H1 (cell line): ENCODE data around the gene IFNL4. TPM values are rescaled to one million over a fixed set of nuclear protein-coding genes. Genes with fewer than 3 reads are reported as not detected.
"Not testable (repeated sequence)": the region's sequence is repeated elsewhere in the genome, so short reads cannot be mapped to it uniquely, and the experiment has no call there.

Experiments
- CTCF ChIA-PET: fragments of 300-600 bp; sonication (Branson Sonifier 250); formaldehyde crosslinking; loops from one replicate; lab custom pipeline; 2021; ENCODE audit not compliant: partially characterized antibody; lab: Charles Lee
- POLR2A ChIA-PET: fragments of 300-600 bp; sonication (Branson Sonifier 250); formaldehyde crosslinking; loops from one replicate; lab custom pipeline; 2021; ENCODE audit warnings: inconsistent platforms; ENCODE audit not compliant: partially characterized antibody; lab: Charles Lee
- DNase-seq, 2 experiments: peaks; one replicate each; pipeline versions ENCODE4 v3.0.0 to v3.0.0-alpha.2; 2010 to 2022; ENCODE audit warnings: low spot score in 2 of 2, low read depth in 1 of 2, mixed read lengths in 1 of 2
- FAIRE-seq: peaks from 2 replicates; lab custom pipeline; 2011; peaks lifted over from hg19 to GRCh38; lab: Jason Lieb, UNC
- H2AFZ ChIP-seq: 2 replicates; pipeline ENCODE4 v1.8.1; 2012; ENCODE audit warnings: low read length, inconsistent platforms
- H2AK5ac ChIP-seq: 2 replicates; pipeline ENCODE4 v1.6.1; 2013; ENCODE audit warnings: low read depth, low read length
- H2BK120ac ChIP-seq: replicated peaks from 2 replicates; pipeline ENCODE3; 2013; ENCODE audit warnings: low read depth, low read length, inconsistent platforms
- H2BK12ac ChIP-seq: 2 replicates; pipeline ENCODE4 v1.6.1; 2013; ENCODE audit warnings: low read depth, low read length
- H2BK15ac ChIP-seq: 2 replicates; pipeline ENCODE4 v1.6.1; 2013; ENCODE audit warnings: low read length
- H2BK20ac ChIP-seq: 2 replicates; pipeline ENCODE4 v1.6.1; 2013; ENCODE audit warnings: low read length
- H2BK5ac ChIP-seq: 2 replicates; pipeline ENCODE4 v1.6.1; 2013; ENCODE audit warnings: low read depth, low read length
- H3K14ac ChIP-seq: 2 replicates; pipeline ENCODE4 v1.6.1; 2013; ENCODE audit warnings: inconsistent platforms; ENCODE audit not compliant: insufficient read length
- H3K18ac ChIP-seq: 2 replicates; pipeline ENCODE4 v1.6.1; 2013; ENCODE audit warnings: low read length; ENCODE audit errors: extremely low read depth
- H3K23ac ChIP-seq: 2 replicates; pipeline ENCODE4 v1.6.1; 2013; ENCODE audit warnings: inconsistent platforms; ENCODE audit not compliant: insufficient read length
- H3K23me2 ChIP-seq: 2 replicates; pipeline ENCODE4 v1.6.1; 2013; ENCODE audit warnings: low read depth, low read length
- H3K27ac ChIP-seq: 2 replicates; pipeline ENCODE4 v1.6.1; 2011; ENCODE audit warnings: low read depth, low read length, inconsistent platforms
- H3K27me3 ChIP-seq, 4 experiments: replicated peaks in 1 of 4; 1 replicate in 1 of 4; 2 replicates in 3 of 4; pipeline versions ENCODE4 v1.6.1 to v1.8.1; 2011 to 2013; ENCODE audit warnings: low read length in 3 of 4, mild to moderate bottlenecking in 3 of 4, inconsistent platforms in 2 of 4, mixed read lengths in 2 of 4, moderate library complexity in 1 of 4; ENCODE audit not compliant: control insufficient read depth in 3 of 4, insufficient read depth in 3 of 4; ENCODE audit errors: extremely low read depth in 1 of 4
- H3K36me3 ChIP-seq, 4 experiments: 2 replicates each; pipeline versions ENCODE4 v1.6.1 to v1.8.1; 2011 to 2013; ENCODE audit warnings: mild to moderate bottlenecking in 4 of 4, low read length in 3 of 4, moderate library complexity in 2 of 4, control low read depth in 1 of 4, inconsistent platforms in 1 of 4; ENCODE audit not compliant: insufficient read depth in 4 of 4, control insufficient read depth in 2 of 4
- H3K4ac ChIP-seq: replicated peaks from 2 replicates; pipeline ENCODE3; 2013; ENCODE audit warnings: low read length, low read depth, mixed read lengths, inconsistent platforms; ENCODE audit not compliant: insufficient read length
- H3K4me1 ChIP-seq, 4 experiments: replicated peaks in 1 of 4; 1 replicate in 1 of 4; 2 replicates in 3 of 4; pipeline versions ENCODE4 v1.6.1 to v1.8.1; 2011 to 2013; ENCODE audit warnings: low read length in 3 of 4, inconsistent platforms in 2 of 4, mixed read lengths in 1 of 4; ENCODE audit not compliant: insufficient read depth in 4 of 4, control insufficient read depth in 3 of 4
- H3K4me2 ChIP-seq, 2 experiments: 2 replicates each; pipeline versions ENCODE4 v1.6.1 to v1.8.1; 2011 to 2013; ENCODE audit warnings: low read depth in 2 of 2, low read length in 2 of 2, control low read depth in 1 of 2, inconsistent platforms in 1 of 2, mild to moderate bottlenecking in 1 of 2; ENCODE audit not compliant: insufficient read depth in 1 of 2
- H3K4me3 ChIP-seq, 4 experiments: fragments of 200-600, 300-600 bp in 1 of 4; sonication (generic), shearing (Covaris generic), sonication (Bioruptor Twin) in 1 of 4; 2 replicates each; pipeline versions ENCODE4 v1.5.1 to v1.8.1; 2011 to 2016; ENCODE audit warnings: low read length in 4 of 4, low read depth in 3 of 4, control low read depth in 2 of 4, inconsistent platforms in 2 of 4, mild to moderate bottlenecking in 2 of 4, mixed read lengths in 1 of 4, moderate library complexity in 1 of 4; ENCODE audit not compliant: insufficient read depth in 2 of 4; ENCODE audit errors: extremely low read depth in 1 of 4
- H3K56ac ChIP-seq: replicated peaks from 2 replicates; pipeline ENCODE3; 2013; ENCODE audit warnings: low read depth, mild to moderate bottlenecking, mixed read lengths, low read length, inconsistent platforms; ENCODE audit not compliant: insufficient read length
- H3K79me1 ChIP-seq: 2 replicates; pipeline ENCODE4 v1.6.1; 2013; ENCODE audit warnings: low read depth, low read length, control low read depth
- H3K79me2 ChIP-seq, 2 experiments: 2 replicates each; pipeline versions ENCODE4 v1.6.1 to v1.8.1; 2012 to 2013; ENCODE audit warnings: low read length in 2 of 2, mild to moderate bottlenecking in 2 of 2, inconsistent platforms in 1 of 2; ENCODE audit not compliant: insufficient read depth in 2 of 2, control insufficient read depth in 1 of 2
- H3K9ac ChIP-seq, 4 experiments: replicated peaks in 1 of 4; 1 replicate in 1 of 4; 2 replicates in 3 of 4; pipeline versions ENCODE4 v1.6.1 to v1.8.1; 2011 to 2013; ENCODE audit warnings: low read depth in 3 of 4, low read length in 3 of 4, control low read depth in 2 of 4, mild to moderate bottlenecking in 2 of 4, moderate library complexity in 2 of 4, inconsistent platforms in 1 of 4; ENCODE audit errors: extremely low read depth in 1 of 4
- H3K9me3 ChIP-seq, 2 experiments: 2 replicates each; pipeline versions ENCODE4 v1.6.1 to v1.8.1; 2012 to 2013; ENCODE audit warnings: mild to moderate bottlenecking in 2 of 2, moderate library complexity in 2 of 2, control low read depth in 1 of 2, inconsistent platforms in 1 of 2, low read depth in 1 of 2, low read length in 1 of 2, mixed read lengths in 1 of 2; ENCODE audit not compliant: insufficient read depth in 2 of 2
- H4K20me1 ChIP-seq, 2 experiments: replicated peaks in 1 of 2; 2 replicates each; pipeline versions ENCODE3 to v1.8.1; 2011 to 2013; ENCODE audit warnings: inconsistent platforms in 2 of 2, low read length in 2 of 2, mild to moderate bottlenecking in 1 of 2; ENCODE audit not compliant: insufficient read depth in 2 of 2, control insufficient read depth in 1 of 2
- H4K5ac ChIP-seq: 2 replicates; pipeline ENCODE4 v1.6.1; 2013; ENCODE audit warnings: low read length, low read depth, mixed read lengths, inconsistent platforms; ENCODE audit not compliant: insufficient read length
- H4K8ac ChIP-seq: 2 replicates; pipeline ENCODE4 v1.8.0; 2013; ENCODE audit warnings: mild to moderate bottlenecking, moderate library complexity, low read length, inconsistent platforms; ENCODE audit not compliant: insufficient read depth; ENCODE audit errors: extremely low read depth
- H4K91ac ChIP-seq: replicated peaks from 2 replicates; pipeline ENCODE3; 2013; ENCODE audit warnings: low read length, mixed read lengths, inconsistent platforms; ENCODE audit not compliant: insufficient read length
- WGBS, 2 experiments: shearing (Covaris generic) in 1 of 2; methylation state at CpG; one replicate each; pipeline versions ENCODE4 v1.1.6 to v1.1.7; 2013 to 2015; ENCODE audit warnings: low lambda C conversion rate in 2 of 2, mixed read lengths in 2 of 2, inconsistent platforms in 1 of 2, low coverage in 1 of 2, missing lambda C conversion rate in 1 of 2; ENCODE audit not compliant: insufficient replicate concordance in 2 of 2, insufficient coverage in 1 of 2, insufficient read length in 1 of 2; ENCODE audit errors: extremely low coverage in 1 of 2, missing lambda C conversion rate in 1 of 2; 5-methylcytosine and 5-hydroxymethylcytosine counted together
- polyA plus RNA-seq, 7 experiments: library from polyadenylated mRNA; depleted of rRNA in 3 of 7; stranded (reverse) in 5 of 7; unstranded in 2 of 7; fragments of >200 nt in 5 of 7; fragments of 200-250 nt in 2 of 7; gene quantifications; 1 replicate in 5 of 7; 2 replicates in 1 of 7; 4 replicates in 1 of 7; pipeline versions ENCODE4 v1.2.1 to v1.2.3, GENCODE V29; 2011 to 2013; ENCODE audit warnings: missing spikeins in 2 of 7, mixed read lengths in 2 of 7
- total RNA-seq: library from RNA; stranded (reverse); fragmentation: NEBNext Ultra II Directional; extraction: Animal tissue kit (Norgen Biotek cat#: 25700); gene quantifications from 2 replicates; pipeline ENCODE4 v1.2.1, GENCODE V29; 2021

IFNL4 gene
- total and polyA plus RNA-seq, 2 of the 8 experiments (the other 6 are each of a cell fraction or from before 2014, with no cell fraction given), result not detected

DNA sequence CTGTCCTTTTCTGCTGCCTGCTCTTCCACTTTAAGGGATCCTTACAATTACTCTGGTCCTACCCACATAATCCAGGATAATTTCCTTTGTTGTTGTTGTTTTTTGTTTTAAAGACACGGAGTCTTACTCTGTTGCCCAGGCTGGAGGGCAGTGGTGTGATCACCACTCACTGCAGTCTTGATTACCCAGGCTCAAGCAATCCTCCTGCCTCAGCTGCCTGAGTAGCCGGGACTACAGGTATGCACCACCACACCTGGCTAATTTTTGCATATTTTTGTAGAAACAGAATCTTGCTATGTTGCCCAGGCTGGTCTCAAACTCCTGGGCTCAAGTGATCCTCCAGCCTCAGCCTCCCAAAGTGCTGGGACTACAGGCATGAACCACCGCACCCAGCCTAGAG lies 33.3 kb downstream of the IFNL4 start:
- H3K36me3 ChIP-seq, H3K9ac ChIP-seq, H2BK12ac ChIP-seq, H2BK120ac ChIP-seq, H3K23ac ChIP-seq, H3K56ac ChIP-seq, H3K4me2 ChIP-seq, H4K91ac ChIP-seq, H3K79me1 ChIP-seq, H3K4me3 ChIP-seq, H3K4me1 ChIP-seq, H4K5ac ChIP-seq, H2BK20ac ChIP-seq, H4K20me1 ChIP-seq, H3K14ac ChIP-seq, H3K18ac ChIP-seq, H2AK5ac ChIP-seq, H4K8ac ChIP-seq, H2BK15ac ChIP-seq, DNase-seq, H3K9me3 ChIP-seq, H3K27ac ChIP-seq, POLR2A ChIA-PET, H3K23me2 ChIP-seq, H3K4ac ChIP-seq, H3K79me2 ChIP-seq, H2BK5ac ChIP-seq, FAIRE-seq, H3K27me3 ChIP-seq, H2AFZ ChIP-seq: not testable (repeated sequence)
- CTCF ChIA-PET, result interaction anchor here (0.6 to 6.1 kb wide), 8 partner anchors 8 to 328 kb away, joined by 3 to 85 read pairs (median 3); partner anchors contain the start of genes GMFG and SAMD4B
- WGBS, 2 experiments, result 87% methylated on average over 3 of the region's 3 CpGs; no CpG with 5 or more reads in 1 of the 2 experiments
